Activated T-helper 1 cell treated with Interleukin-2 at 50 U/mL for 16 hours (primary cell): Measurements from ENCODE around the gene DHX40.
"Not testable (repeated sequence)": the region's sequence is repeated elsewhere in the genome, so short reads cannot be mapped to it uniquely, and the experiment has no call there.

Experiments
- DNase-seq: peaks from one replicate; pipeline ENCODE4 v3.0.0-alpha.2; 2020; ENCODE audit warnings: low read depth

The DHX40 gene

DNA sequence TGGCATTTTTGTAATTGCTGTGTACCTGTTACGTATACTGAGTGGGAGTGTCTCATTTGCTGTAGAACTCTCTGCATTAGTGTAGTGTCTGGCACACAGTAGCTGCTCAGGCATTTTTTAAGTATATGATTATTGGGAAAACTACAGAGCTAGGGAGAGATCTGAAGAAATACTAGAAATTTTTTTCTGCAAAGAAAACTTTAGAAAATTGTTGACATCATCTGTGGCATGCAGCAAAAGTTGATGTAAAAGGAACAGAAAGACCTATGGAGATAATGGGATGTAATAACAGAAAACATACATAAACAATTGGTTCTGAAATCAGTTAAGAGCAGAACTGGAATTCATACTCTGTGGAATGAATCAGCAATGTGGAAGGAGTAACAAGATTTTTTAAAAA, 65.9 kb downstream of the DHX40 start:
- DNase-seq, result no peak

DNA sequence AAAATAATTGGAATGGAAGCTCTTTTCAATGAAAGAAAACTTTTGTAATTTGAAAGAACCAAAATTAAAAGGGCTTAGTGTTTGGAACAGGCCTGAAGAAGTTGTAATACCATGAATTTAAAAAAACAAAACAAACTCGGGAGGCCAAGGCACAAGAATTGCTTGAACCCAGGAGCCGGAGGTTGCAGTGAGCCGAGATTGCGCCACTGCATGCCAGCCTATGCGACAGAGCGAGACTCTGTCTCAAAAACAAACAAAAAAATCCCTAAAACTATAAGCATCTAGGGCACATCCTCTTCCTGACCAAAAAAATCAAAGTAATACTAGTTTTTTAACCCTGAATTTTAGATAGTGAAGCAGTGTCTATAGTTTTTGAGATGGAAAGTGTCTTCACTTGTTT, 67.0 kb downstream of the DHX40 start:
- no peak for DNase-seq

DNA sequence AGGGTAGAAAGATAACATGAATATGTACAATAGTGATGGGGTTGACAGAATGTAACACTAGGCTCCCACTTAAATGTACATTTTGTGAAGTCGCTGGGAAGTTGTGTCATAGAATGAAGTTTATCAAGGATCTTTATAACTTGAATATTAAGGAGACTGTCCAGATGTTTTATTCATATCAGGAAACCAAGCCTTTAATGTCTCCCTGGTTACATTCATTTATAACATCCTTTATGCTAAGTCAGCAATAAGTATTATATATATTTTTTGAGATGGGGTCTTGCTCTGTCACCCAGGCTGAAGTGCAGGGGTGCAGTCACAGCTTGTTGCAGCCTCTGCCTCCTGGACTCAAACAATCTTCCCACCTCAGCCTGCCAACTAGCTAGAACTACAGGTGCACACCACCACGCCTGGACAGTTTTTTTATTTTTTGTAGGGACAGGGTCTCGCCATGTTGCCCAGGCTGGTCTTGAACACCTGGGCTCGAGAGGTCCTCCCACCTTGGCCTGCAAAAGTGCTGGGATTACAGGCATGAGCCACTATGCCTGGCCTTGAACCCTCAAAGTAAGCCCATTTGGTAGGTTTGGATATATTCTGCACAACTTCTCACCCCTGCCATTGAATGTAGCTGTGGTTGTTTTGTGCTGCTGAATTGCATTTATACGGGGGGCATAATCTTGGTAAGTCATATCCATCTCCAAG, 68.4 kb downstream of the DHX40 start:
- DNase-seq, result no peak

- no peak for DNase-seq
Measured at GRCh38 chr17:59634632-59635541, 69.5 kb downstream of the DHX40 start.

DNA sequence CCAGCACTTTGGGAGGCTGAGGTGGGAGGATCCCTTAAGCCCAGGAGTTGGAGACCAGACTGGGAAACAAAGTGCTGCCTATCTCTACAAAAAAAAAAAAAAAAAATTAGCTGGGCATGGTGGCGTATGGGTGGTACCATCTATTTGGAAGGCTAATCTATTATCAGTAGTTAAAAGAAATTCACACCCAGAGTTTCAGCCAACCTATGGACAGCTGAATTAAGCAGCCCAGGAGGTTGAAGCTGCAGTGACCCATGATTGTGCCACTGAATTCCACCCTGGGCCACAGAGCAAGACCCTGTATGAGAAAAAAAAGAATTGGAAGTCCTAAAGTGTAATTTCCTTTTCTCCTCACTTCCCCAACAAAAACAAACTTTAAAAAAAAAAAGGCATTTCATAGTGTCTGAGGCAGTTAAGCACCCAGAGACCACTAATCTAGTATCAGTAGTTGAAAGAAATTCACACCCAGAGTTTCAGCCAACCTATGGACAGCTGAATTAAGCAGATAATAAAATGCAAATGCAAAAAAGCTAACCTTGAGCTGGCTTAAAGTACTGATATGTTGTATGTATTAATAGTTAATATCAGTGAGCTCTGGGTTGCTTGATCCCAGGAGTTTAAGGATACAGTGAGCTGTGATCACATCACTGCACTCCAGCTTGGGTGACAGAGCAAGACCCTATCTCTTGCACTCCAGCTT, 72.4 kb downstream of the DHX40 start:
- no peak for DNase-seq

- no peak for DNase-seq
Measured at GRCh38 chr17:59638553-59638952, 73.1 kb downstream of the DHX40 start.

DNA sequence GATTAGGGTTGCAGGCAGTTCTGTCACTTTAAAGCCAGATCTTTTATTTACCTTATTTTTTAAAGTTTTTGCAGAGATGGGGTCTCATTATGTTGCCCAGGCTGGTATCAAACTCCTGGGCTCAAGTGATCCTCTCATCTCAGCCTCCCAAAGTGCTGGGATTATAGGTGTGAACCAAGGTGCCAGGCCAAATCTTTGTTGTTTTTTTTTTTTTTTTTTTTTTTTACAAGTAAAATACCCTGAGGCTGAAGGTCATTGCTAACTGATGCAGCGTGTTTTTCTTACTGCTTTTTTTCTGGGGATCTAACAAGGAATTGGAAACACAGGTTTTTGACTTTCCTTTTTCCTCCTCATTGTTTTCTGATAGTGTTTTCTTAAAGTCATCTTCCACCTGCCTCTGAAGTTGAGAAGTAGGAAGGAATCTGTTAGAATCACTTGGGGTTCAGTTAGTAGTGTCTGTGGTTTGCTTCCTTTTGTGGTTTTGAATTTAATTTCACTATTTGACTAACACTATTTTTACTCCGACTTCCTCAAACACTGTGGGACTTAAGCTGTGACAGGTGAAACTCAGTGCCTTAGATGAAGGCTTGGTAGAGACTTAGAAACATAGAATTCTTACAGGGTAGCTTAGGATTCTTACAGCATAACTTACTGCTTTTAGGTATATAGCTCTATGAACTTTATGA, 76.5 kb downstream of the DHX40 start:
- no peak for DNase-seq

GRCh38 chr17:59642565-59642964, 77.2 kb downstream of the DHX40 start:
- DNase-seq, result no peak

DNA sequence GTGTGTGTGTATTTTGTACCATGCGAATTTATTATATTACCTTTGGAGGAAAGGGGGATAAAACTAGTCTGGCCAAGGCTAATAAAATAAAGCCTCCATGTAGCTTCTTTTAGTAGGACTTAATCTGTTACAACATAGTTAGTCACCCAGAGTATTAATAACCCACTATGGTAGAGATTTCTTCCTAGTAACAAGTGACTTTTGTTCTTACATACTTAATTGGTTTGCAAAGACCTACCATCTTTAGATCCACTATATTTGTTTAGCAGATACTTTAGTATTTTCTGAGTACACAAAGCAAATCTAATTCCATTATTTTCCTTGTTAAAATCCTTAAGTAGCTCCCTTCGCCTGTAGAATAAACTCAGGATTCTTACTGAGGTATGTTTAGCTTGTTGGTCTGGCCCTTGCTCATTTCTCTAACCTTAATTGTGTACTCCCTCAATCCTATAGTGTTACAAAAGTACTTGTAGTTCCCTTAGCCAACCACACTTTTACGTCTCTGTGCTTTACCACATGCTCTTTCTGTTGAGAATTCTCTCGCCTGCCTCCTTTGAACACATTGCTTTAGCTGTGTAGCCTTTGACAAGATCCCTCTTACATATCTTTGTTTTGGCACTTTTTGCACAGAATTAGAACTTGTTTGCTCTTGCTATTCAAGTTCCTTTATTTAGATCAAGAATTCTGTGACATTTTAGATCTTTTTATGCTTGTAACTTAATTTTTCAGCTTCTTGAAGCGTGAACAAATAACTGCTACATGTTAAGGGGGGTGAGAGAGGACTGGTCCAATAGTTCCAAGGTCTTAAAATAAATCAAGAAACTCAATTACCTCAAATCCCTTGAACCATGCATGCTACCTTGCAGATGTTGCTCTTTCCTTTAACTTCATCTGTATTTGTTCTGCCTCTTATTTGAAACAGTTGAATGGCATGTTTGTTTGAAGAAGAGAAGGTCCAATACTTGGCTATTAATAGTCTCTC, 78.0 kb downstream of the DHX40 start:
- no peak for DNase-seq

DNA sequence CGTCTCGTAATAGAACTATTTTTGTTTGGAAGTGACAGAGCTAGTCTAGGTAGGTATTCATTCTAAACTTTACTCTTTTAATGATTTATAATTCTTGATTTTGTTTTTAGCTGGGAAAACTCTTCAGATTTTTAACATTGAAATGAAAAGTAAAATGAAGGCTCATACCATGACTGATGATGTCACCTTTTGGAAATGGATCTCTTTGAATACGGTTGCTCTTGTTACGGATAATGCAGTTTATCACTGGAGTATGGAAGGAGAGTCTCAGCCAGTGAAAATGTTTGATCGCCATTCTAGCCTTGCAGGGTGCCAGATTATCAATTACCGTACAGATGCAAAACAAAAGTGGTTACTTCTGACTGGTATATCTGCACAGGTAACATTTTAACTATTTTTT, 81.9 kb downstream of the DHX40 start:
- DNase-seq, result no peak

DNA sequence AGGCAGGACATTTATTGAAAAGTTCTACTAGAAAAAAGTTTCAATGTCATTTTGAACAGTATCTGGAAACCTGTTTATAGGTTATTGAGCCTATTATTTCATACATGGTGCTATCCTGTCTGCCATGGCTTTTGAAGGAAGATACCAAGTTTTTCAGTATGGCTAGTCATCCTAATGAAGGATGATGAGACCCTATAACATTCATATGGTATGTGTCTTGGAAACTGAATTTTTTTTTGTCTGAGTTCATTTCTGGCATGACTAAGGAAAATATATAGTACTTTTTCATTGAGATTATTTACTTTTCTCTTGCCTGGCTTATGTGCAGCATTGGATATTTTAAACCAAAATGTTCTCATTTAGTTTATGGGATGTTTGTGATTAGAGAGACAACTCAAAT, 84.5 kb downstream of the DHX40 start:
- no peak for DNase-seq

GRCh38 chr17:59650642-59651041, 85.2 kb downstream of the DHX40 start:
- no peak for DNase-seq

GRCh38 chr17:59651346-59651745, 85.9 kb downstream of the DHX40 start:
- no peak for DNase-seq

DNA sequence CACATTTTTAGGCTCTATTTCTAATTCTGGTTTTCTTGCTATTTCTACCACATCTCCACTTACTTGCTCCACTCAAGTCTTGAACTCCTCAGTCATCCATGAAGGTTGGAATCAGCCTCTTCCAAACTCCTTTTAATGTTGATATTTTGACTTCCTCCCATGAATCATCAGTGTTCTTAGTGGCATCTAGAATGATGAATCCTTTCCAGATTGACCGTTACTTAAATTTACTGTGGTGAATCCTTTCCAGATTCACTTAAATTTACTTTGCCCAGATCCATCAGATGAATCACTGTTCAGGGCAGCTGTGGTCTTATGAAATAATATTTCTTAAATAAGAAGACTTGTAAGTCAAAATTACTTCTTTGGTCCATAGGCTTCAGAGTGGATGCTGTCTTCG, 86.7 kb downstream of the DHX40 start:
- no peak for DNase-seq

- DNase-seq, result not testable (repeated sequence)
Measured at GRCh38 chr17:59656624-59657023, 91.2 kb downstream of the DHX40 start.
